Heart right ventricle (tissue), 16 donors: Measurements from ENCODE around the gene BTK. TPM values are rescaled to one million over a fixed set of nuclear protein-coding genes. Genes with fewer than 3 reads are reported as not detected.
"Not testable (repeated sequence)": the region's sequence is repeated elsewhere in the genome, so short reads cannot be mapped to it uniquely, and the experiment has no call there.

Experiments
- ATAC-seq, 8 donors: fragments of 200-7000 bp; cut with Tn5 transposase; one replicate each; pipeline ENCODE4 v1.9.1; 2020; ENCODE audit warnings: mild to moderate bottlenecking in 8 of 8, moderate library complexity in 8 of 8, moderate number of reproducible peaks in 1 of 8
- DNase-seq, 2 donors: peaks; one replicate each; pipeline ENCODE4 v3.0.0-alpha.2; 2020
- H3K27ac ChIP-seq, 10 donors: fragments of 200-600 bp; sonication (generic) in 2 of 10; one replicate each; pipeline versions ENCODE4 v1.5.0 to v1.8.0; 2020 to 2022; ENCODE audit warnings: mild to moderate bottlenecking in 3 of 10
- H3K27me3 ChIP-seq, 7 donors: fragments of 200-600 bp; one replicate each; pipeline ENCODE4 v1.8.0; 2021 to 2022; ENCODE audit warnings: mild to moderate bottlenecking in 2 of 7
- H3K36me3 ChIP-seq, 9 donors: fragments of 200-600 bp; sonication (generic) in 1 of 9; one replicate each; pipeline versions ENCODE4 v1.5.0 to v1.8.0; 2020 to 2022; ENCODE audit warnings: mild to moderate bottlenecking in 2 of 9
- H3K4me1 ChIP-seq, 9 donors: fragments of 200-600 bp; sonication (generic) in 1 of 9; one replicate each; pipeline versions ENCODE4 v1.5.0 to v1.8.0; 2020 to 2022; ENCODE audit warnings: mild to moderate bottlenecking in 4 of 9
- H3K4me3 ChIP-seq, 10 donors: fragments of 200-600 bp; sonication (generic) in 2 of 10; one replicate each; pipeline versions ENCODE4 v1.5.0 to v1.8.0; 2020 to 2022; ENCODE audit warnings: mild to moderate bottlenecking in 7 of 10, moderate library complexity in 2 of 10
- H3K9me3 ChIP-seq, 11 donors: fragments of 200-600 bp in 10 of 11; sonication (generic) in 2 of 11; one replicate each; pipeline versions ENCODE4 v1.5.0 to v1.8.0; 2013 to 2022; ENCODE audit warnings: mild to moderate bottlenecking in 2 of 11, control low read depth in 1 of 11, moderate library complexity in 1 of 11
- CTCF ChIP-seq, 9 donors: fragments of 200-600 bp; sonication (generic) in 2 of 9; IDR thresholded peaks; one replicate each; pipeline versions ENCODE4 v1.5.0 to v1.8.0; 2021 to 2022; ENCODE audit warnings: antibody characterized with exemption in 9 of 9, mild to moderate bottlenecking in 5 of 9, moderate library complexity in 1 of 9
- WGBS, 2 donors: extraction: QIAGEN DNeasy Blood & Tissue Kit; methylation state at CpG; one replicate each; pipeline ENCODE4 v1.1.7; 2013; ENCODE audit warnings: inconsistent platforms in 1 of 2; 5-methylcytosine and 5-hydroxymethylcytosine counted together
- intact Hi-C, 10 donors: fragments of 100-400 bp; cut with DNase I; formaldehyde crosslinking; loops; one replicate each; pipeline versions ENCODE4 v1.11.1 to v1.14.2; 2022
- polyA plus RNA-seq, 2 donors: library from polyadenylated mRNA; stranded (reverse); fragments of 200-250 nt; gene quantifications; one replicate each; pipeline ENCODE4 v1.2.3, GENCODE V29; 2013
- total RNA-seq, 10 donors: library from RNA; stranded (reverse); fragmentation: NEBNext Ultra II Directional in 3 of 10; extraction: Animal tissue kit (Norgen Biotek cat#: 25700) in 3 of 10; gene quantifications; one replicate each; pipeline versions ENCODE4 v1.2.1 to v1.2.4, GENCODE V29; 2021 to 2023
- donor health status: Arrhythmogenic right ventricular cardiomyopathy.
- donor health status: ischemic (EF 13 %, LVEDD 7.1; RV severe dilation, severe dysfunction).
- donor health status: healthy with polysubstance abuse.
- donor health status: DM: no; HTN: yes; CAD: no.
- donor health status: DM: no; HTN: no; CAD: no.
- donor health status: ischemic (EF 25% LVEDD 6.9; RV normal size, moderate dysfunction).
- donor health status: ischemic (EF 25% LVEDD 5.7; RV mildly dilated, moderate dysfunction).
- donor health status: healthy.
- donor health status: DM: yes; HTN: yes; CAD: no.
- donor health status: Ischemic cardiomyopathy.
- donor health status: ischemic (EF 35%, LVEDD 5.7; RV mildly dilated, moderate dysfunction).
- donor health status: nonischemic (EF 11% LVEDD 7.7; RV severe dilation, severe dysfunction).
- donor health status: DM: yes; HTN: yes; CAD: no.
- donor health status: PGD.
- donor health status: ischemic (EF 29% LVEDD 5.4; RV normal size, mild dysfunction).
- donor health status: nonischemic (EF 23%, LVEDD 6.1; RV moderate dilation, normal function).

Gene BTK
- total and polyA plus RNA-seq, 12 donors, result 0.47 to 7.0 (median 1.5) TPM

- Histone ChIP-seq H3K27me3 (no peaks in the 10 kb centered on the region), H3K4me1 (no peaks in the 10 kb centered on the region), H3K4me3 (no peak overlapping the region), H3K9me3 (no peaks in the 10 kb centered on the region), H3K27ac (no peak overlapping the region), H3K36me3 (no peaks in the 10 kb centered on the region)
- 87% methylated on average over 4 of the region's 4 CpGs for WGBS, 2 donors
- TF ChIP-seq CTCF (IDR thresholded peaks at IDR 0.05), result no peak
- DNase-seq, result no peak
- no peak for ATAC-seq
- intact Hi-C loops, result no loop called here
Measured at GRCh38 chrX:101337776-101338271, 48.2 kb downstream of the BTK start.

GRCh38 chrX:101334310-101334709, 51.7 kb downstream of the BTK start:
- DNase-seq, intact Hi-C loops, H3K27me3 ChIP-seq, H3K4me3 ChIP-seq, H3K4me1 ChIP-seq, H3K9me3 ChIP-seq, H3K27ac ChIP-seq, H3K36me3 ChIP-seq, ATAC-seq: not testable (repeated sequence)
- WGBS, 2 donors, result 69 to 81% methylated on average over 7 of the region's 7 CpGs

GRCh38 chrX:101326600-101326999, 59.4 kb downstream of the BTK start:
- DNase-seq, H3K9me3 ChIP-seq, H3K27me3 ChIP-seq, ATAC-seq, H3K27ac ChIP-seq, H3K4me1 ChIP-seq, intact Hi-C loops, H3K36me3 ChIP-seq, H3K4me3 ChIP-seq: not testable (repeated sequence)
- 82 to 85% methylated on average over 3 of the region's 3 CpGs for WGBS, 2 donors

DNA sequence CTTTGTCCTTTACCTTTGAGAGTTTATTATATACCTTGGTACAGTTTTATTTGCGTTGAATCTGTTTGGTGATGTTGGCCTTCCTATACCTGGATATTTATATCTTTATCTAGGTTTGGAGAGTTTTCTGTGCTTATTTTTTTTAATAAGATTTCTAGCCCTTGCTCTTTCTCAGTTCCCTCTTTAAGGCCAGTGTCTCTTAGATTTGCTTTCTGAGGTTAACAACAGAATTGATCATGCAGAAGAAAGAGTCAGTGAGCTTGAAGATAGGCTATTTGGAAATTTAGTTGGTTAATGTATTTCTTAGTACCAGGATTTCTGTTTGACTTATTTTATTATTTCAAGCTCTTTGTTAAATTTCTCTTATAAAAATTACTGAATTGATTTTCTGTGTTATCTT, 82.2 kb downstream of the BTK start:
- Histone ChIP-seq H3K4me1 (no peaks in the 10 kb centered on the region), H3K27me3 (peaks cover 0 to 18% (median 0%) of the 10 kb centered on the region in 7 donors), H3K4me3 (no peak overlapping the region), H3K36me3 (no peaks in the 10 kb centered on the region), H3K9me3 (no peaks in the 10 kb centered on the region), H3K27ac (no peak overlapping the region)
- ATAC-seq (no peak), DNase-seq (no peak)
- no peak for TF ChIP-seq CTCF (IDR thresholded peaks at IDR 0.05)
- intact Hi-C loops, result no loop called here
- WGBS, 2 donors, result 86% methylated on average over 1 of the region's 1 CpG

Other genes with a start within 250 kb of the BTK start
- under 1 TPM in 5 of 10 donors, not detected in 5; 0.04 to 0.24 (median 0.09) TPM for gene DRP2, start 166.4 kb downstream of the BTK start, total RNA-seq
- gene DRP2, start 166.4 kb downstream of the BTK start, polyA plus RNA-seq, result under 1 TPM; 0.01 to 0.07 TPM
- gene TAF7L, start 94.9 kb downstream of the BTK start, total RNA-seq, result under 1 TPM in 1 of 10 donors, not detected in 9; 0.15 TPM
- gene TAF7L, start 94.9 kb downstream of the BTK start, polyA plus RNA-seq, result under 1 TPM in 1 of 2 donors, not detected in 1; 0.01 TPM
- gene TIMM8A, start 37.4 kb downstream of the BTK start, total RNA-seq, result 10 to 100 TPM; 13.9 to 28.2 (median 19.7) TPM
- 10 to 100 TPM in 1 of 2 donors, 1 to 10 TPM in 1; 6.8 to 17.2 TPM for gene TIMM8A, start 37.4 kb downstream of the BTK start, polyA plus RNA-seq
- 10 to 100 TPM; 30.8 to 98.9 (median 53.9) TPM for gene RPL36A, start 4.8 kb upstream of the BTK start, total RNA-seq
- gene RPL36A, start 4.8 kb upstream of the BTK start, polyA plus RNA-seq, result 1,000 to 10,000 TPM; 1,515 to 2,119 TPM
- 10 to 100 TPM in 3 of 10 donors, 1 to 10 TPM in 7; 6.0 to 22.3 (median 8.6) TPM for gene GLA, start 21.7 kb upstream of the BTK start, total RNA-seq
- 10 to 100 TPM; 20.7 to 33.9 TPM for gene GLA, start 21.7 kb upstream of the BTK start, polyA plus RNA-seq
- gene HNRNPH2, start 22.0 kb upstream of the BTK start, total RNA-seq, result 10 to 100 TPM; 49.2 to 74.9 (median 60.8) TPM
- gene HNRNPH2, start 22.0 kb upstream of the BTK start, polyA plus RNA-seq, result 10 to 100 TPM; 30.7 to 50.0 TPM
- 1 to 10 TPM; 3.5 to 8.8 (median 5.5) TPM for gene ARMCX4, start 99.3 kb upstream of the BTK start, total RNA-seq
- gene ARMCX4, start 99.3 kb upstream of the BTK start, polyA plus RNA-seq, result 10 to 100 TPM in 1 of 2 donors, 1 to 10 TPM in 1; 4.6 to 21.9 TPM
- 10 to 100 TPM; 33.3 to 51.9 (median 37.7) TPM for gene ARMCX1, start 164.4 kb upstream of the BTK start, total RNA-seq
- 10 to 100 TPM; 13.7 to 16.1 TPM for gene ARMCX1, start 164.4 kb upstream of the BTK start, polyA plus RNA-seq
- 10 to 100 TPM; 16.8 to 43.1 (median 35.1) TPM for gene ARMCX6, start 231.8 kb upstream of the BTK start, total RNA-seq
- 10 to 100 TPM; 11.1 to 29.0 TPM for gene ARMCX6, start 231.8 kb upstream of the BTK start, polyA plus RNA-seq
- 10 to 100 TPM; 54.6 to 81.2 (median 62.7) TPM for gene ARMCX3, start 237.0 kb upstream of the BTK start, total RNA-seq
- gene ARMCX3, start 237.0 kb upstream of the BTK start, polyA plus RNA-seq, result 10 to 100 TPM; 32.6 to 33.2 TPM